Upper lobe of right lung (tissue), 1 donor: ENCODE data around the gene ELOF1. TPM values are rescaled to one million over a fixed set of nuclear protein-coding genes. Genes with fewer than 3 reads are reported as not detected.

Experiments used
- ATAC-seq: fragments of 200-7000 bp; cut with Tn5 transposase; one replicate; pipeline ENCODE4 v1.9.1; 2020; ENCODE audit warnings: mild to moderate bottlenecking, moderate library complexity
- DNase-seq: peaks from one replicate; pipeline ENCODE4 v3.0.0-alpha.2; 2020
- H3K27ac ChIP-seq: fragments of 200-600 bp; one replicate; pipeline ENCODE4 v1.8.0; 2022
- H3K27me3 ChIP-seq: fragments of 200-600 bp; one replicate; pipeline ENCODE4 v1.8.0; 2022; ENCODE audit warnings: mild to moderate bottlenecking
- H3K36me3 ChIP-seq: fragments of 200-600 bp; one replicate; pipeline ENCODE4 v1.8.0; 2022
- H3K4me1 ChIP-seq: fragments of 200-600 bp; one replicate; pipeline ENCODE4 v1.8.0; 2022
- H3K4me3 ChIP-seq: fragments of 200-600 bp; one replicate; pipeline ENCODE4 v1.8.0; 2022; ENCODE audit warnings: mild to moderate bottlenecking
- H3K9me3 ChIP-seq: fragments of 200-600 bp; one replicate; pipeline ENCODE4 v1.8.0; 2022
- intact Hi-C: fragments of 100-400 bp; cut with DNase I; formaldehyde crosslinking; loops from one replicate; pipeline ENCODE4 v1.11.0; 2022
- total RNA-seq: library from RNA; stranded (reverse); fragmentation: NEBNext Ultra II Directional; extraction: Animal tissue kit (Norgen Biotek cat#: 25700); gene quantifications from one replicate; pipeline ENCODE4 v1.2.1, GENCODE V29; 2021
- TF ChIP-seq, protein P1 (sequence below): fragments of 200-600 bp; IDR thresholded peaks from one replicate; pipeline ENCODE4 v1.8.0; 2022; ENCODE audit warnings: antibody characterized with exemption
- donor health status: DM: no; HTN: yes; CAD: no; lungs with severe emphysema.

Gene ELOF1
- total RNA-seq, 1 donor from 2014 or later = 44.3 TPM

DNA sequence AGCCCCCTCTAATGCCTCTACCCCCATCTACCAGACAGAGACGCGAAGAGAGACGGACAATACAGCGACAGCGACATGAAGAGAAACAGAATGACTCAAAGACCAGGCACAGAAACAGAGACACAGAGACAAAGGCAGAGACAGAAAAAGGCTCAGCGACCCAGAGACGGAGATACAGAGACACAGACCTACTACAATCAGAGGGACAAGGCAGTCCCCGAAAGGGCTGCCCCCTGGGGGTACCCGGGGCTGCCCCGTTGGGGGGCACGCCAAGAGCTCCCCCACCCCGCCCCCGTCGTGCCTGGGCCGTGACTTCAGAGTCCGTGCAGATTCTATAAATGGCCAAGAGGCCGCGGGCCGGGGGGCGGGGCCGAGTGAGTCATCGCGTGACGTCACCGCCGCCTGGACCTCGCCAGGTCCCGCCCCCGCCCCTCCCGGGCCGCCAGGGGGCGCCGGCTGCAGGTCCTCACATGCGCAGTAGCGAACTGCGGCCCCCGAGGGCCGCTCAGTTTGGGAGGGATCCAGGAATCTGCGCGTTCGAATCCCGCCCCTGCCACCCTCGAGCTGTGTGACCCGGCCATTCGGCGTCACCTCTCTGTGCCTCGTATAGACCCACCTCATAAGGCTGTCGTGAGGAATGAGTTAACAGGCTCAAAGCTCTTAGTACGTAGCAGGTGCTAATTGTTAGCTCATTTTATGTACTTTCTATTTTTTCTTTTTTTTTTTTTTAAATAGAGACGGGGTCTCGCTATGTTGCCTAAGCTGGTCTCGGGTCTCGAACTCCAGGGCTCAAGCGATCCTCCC is 23.0 kb downstream of the ELOF1 start:
- ATAC-seq = peak; percentile 94
- TF ChIP-seq, protein P1, sequence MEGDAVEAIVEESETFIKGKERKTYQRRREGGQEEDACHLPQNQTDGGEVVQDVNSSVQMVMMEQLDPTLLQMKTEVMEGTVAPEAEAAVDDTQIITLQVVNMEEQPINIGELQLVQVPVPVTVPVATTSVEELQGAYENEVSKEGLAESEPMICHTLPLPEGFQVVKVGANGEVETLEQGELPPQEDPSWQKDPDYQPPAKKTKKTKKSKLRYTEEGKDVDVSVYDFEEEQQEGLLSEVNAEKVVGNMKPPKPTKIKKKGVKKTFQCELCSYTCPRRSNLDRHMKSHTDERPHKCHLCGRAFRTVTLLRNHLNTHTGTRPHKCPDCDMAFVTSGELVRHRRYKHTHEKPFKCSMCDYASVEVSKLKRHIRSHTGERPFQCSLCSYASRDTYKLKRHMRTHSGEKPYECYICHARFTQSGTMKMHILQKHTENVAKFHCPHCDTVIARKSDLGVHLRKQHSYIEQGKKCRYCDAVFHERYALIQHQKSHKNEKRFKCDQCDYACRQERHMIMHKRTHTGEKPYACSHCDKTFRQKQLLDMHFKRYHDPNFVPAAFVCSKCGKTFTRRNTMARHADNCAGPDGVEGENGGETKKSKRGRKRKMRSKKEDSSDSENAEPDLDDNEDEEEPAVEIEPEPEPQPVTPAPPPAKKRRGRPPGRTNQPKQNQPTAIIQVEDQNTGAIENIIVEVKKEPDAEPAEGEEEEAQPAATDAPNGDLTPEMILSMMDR = peak; percentile 86
- peaks cover 4% of the 10 kb centered on the region for H3K4me1 ChIP-seq
- H3K27me3 ChIP-seq = peaks cover 11% of the 10 kb centered on the region
- H3K9me3 ChIP-seq = no peaks in the 10 kb centered on the region
- DNase-seq = peak; percentile 94
- H3K27ac ChIP-seq = peak overlapping the region; percentile 71
- H3K36me3 ChIP-seq = no peaks in the 10 kb centered on the region
- intact Hi-C loops = no loop called here
- H3K4me3 ChIP-seq = peak overlapping the region; percentile 37

DNA sequence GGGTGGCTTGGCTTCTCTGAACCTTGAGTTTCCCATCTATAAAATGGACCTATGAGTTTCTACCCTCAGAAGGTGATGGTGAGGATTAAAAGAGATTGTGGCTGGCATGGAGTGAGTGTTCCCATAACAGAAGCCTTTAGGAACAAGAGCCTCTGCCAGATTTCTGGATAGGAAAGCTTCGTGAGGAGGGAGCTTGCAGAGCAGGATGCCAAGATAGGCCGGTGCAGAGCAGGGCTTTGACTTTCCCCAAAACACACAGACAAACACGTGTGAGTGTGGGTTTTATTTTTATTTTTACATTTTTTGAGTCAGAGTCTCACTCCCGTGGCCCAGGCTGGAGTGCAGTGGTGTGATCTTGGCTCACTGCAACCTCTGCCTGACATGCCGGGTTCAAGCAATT is 24.1 kb downstream of the ELOF1 start:
- Histone ChIP-seq H3K4me3 (no peak overlapping the region), H3K36me3 (no peaks in the 10 kb centered on the region), H3K9me3 (no peaks in the 10 kb centered on the region), H3K27me3 (peaks cover 11% of the 10 kb centered on the region), H3K4me1 (peaks cover 4% of the 10 kb centered on the region), H3K27ac (no peak overlapping the region)
- TF ChIP-seq, protein P1 = no peak
- no peak for ATAC-seq
- intact Hi-C loops = no loop called here
- DNase-seq = no peak

- Histone ChIP-seq H3K27ac (no peak overlapping the region), H3K4me3 (no peak overlapping the region), H3K36me3 (no peaks in the 10 kb centered on the region), H3K9me3 (no peaks in the 10 kb centered on the region), H3K4me1 (peaks cover 4% of the 10 kb centered on the region), H3K27me3 (peaks cover 7% of the 10 kb centered on the region)
- intact Hi-C loops = no loop called here
- ATAC-seq (no peak), DNase-seq (no peak)
- TF ChIP-seq, protein P1 = no peak
Observed at GRCh38 chr19:11534538-11534937, 24.5 kb downstream of the ELOF1 start.

GRCh38 chr19:11530432-11530831 is 28.6 kb downstream of the ELOF1 start:
- intact Hi-C loops = no loop called here

DNA sequence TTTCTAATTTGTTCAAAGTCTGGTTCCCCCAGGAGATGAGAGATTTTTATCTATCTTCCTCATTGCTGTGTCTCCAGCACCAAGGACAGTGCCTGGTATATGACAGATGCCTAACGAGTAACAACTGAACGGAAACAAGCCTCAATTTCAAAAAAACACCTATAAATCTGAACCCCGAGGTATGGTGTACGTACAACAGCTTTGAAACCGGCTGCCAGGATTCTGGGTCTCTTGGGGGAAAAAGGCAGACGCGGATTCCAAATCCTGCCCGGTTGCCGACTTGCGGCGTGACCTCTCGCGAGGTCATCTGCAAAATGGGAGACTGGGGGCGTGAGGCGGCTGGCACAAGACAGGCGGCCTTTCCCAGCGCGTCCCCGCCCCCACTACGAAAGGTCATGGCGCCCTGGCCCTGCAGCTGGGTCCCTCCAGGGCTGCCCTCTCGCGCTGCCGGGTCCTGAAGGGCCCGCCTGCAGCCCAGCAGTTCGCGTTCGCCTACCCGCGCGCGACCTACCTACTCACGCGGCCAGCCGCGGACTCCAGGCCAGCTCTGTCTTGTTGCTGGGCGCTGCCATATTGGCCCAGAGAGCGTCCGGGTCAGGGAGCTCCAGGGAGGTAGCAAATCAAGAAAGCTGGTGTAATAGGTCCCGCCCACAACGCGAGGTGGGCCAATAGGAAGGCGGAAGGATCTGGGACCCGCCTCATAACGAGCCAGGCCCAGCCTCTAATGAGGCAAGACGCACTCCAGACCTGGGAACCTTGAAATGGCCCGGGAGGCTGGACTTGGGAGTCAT is 30.3 kb downstream of the ELOF1 start, which contains the start of gene ECSIT:
Gene ECSIT, minus strand, starts transcription at position 584 of the 791 bp plus-strand sequence. CDS start 9,964 bp downstream, outside the sequence.
- ATAC-seq (peak; percentile 99), DNase-seq (peak; percentile 97)
- TF ChIP-seq, protein P1 = no peak
- no peaks in the 10 kb centered on the region for H3K9me3 ChIP-seq
- H3K4me3 ChIP-seq = peak within 1 kb of the TSS; percentile 72
- peak within 1 kb of the TSS; percentile 84 for H3K27ac ChIP-seq
- peaks cover 11% of the 10 kb centered on the region for H3K36me3 ChIP-seq
- no peaks in the 10 kb centered on the region for H3K27me3 ChIP-seq
- peaks cover 12% of the 10 kb centered on the region for H3K4me1 ChIP-seq
- intact Hi-C loops = no loop called here

More at GRCh38 chr19:11530432-11530831, 28.6 kb downstream of the ELOF1 start:
- Histone ChIP-seq H3K4me1 (peaks cover 12% of the 10 kb centered on the region), H3K27ac (no peak overlapping the region), H3K4me3 (no peak overlapping the region), H3K36me3 (no peaks in the 10 kb centered on the region), H3K27me3 (no peaks in the 10 kb centered on the region), H3K9me3 (no peaks in the 10 kb centered on the region)
- TF ChIP-seq, protein P1 = no peak
- DNase-seq (peak; percentile 87), ATAC-seq (peak; percentile 24)
